PC-9 (cell line): ENCODE measurements around the gene PSMG4. TPM values are rescaled to one million over a fixed set of nuclear protein-coding genes. Genes with fewer than 3 reads are reported as not detected.

Source experiments
- BruUV-seq: library from RNA; stranded (reverse); fragments of 400-500 nt; replicated peaks from 2 replicates; lab custom pipeline; 2021; lab: Mats Ljungman, UMichigan
- CTCF ChIA-PET: fragments of 300-600 bp; sonication (Branson Sonifier 250); formaldehyde crosslinking; loops from one replicate; lab custom pipeline; 2022; ENCODE audit warnings: antibody characterized with exemption; lab: Charles Lee
- POLR2A ChIA-PET: fragments of 300-600 bp; sonication (Branson Sonifier 250); formaldehyde crosslinking; loops from one replicate; lab custom pipeline; 2022; ENCODE audit warnings: antibody characterized with exemption; ENCODE audit not compliant: unreplicated experiment; lab: Charles Lee
- DNase-seq, 2 experiments: peaks; one replicate each; pipeline versions ENCODE4 v3.0.0 to v3.0.0-alpha.2; 2015 to 2022; ENCODE audit warnings: mixed read lengths in 1 of 2
- H2AFZ ChIP-seq: fragments of 200-600 bp; sonication (generic); 2 replicates; pipeline ENCODE4 v1.8.1; 2017; ENCODE audit warnings: antibody characterized with exemption
- H3F3A ChIP-seq: fragments of 200-600 bp; sonication (generic); 2 replicates; pipeline ENCODE4 v1.8.1; 2017; ENCODE audit warnings: antibody characterized with exemption, mild to moderate bottlenecking, low read depth; ENCODE audit not compliant: insufficient read depth
- H3K27ac ChIP-seq: fragments of 200-600 bp; sonication (generic); 2 replicates; pipeline ENCODE4 v1.6.1; 2016; ENCODE audit warnings: mixed run types
- H3K27me3 ChIP-seq: fragments of 200-600 bp; sonication (generic); 2 replicates; pipeline ENCODE4 v1.6.1; 2016; ENCODE audit warnings: low read depth, mixed run types; ENCODE audit not compliant: insufficient read depth
- H3K36me3 ChIP-seq: fragments of 200-600 bp; sonication (generic); 2 replicates; pipeline ENCODE4 v1.6.1; 2016; ENCODE audit warnings: low read depth, mixed run types
- H3K4me1 ChIP-seq: fragments of 200-600 bp; sonication (generic); replicated peaks from 2 replicates; pipeline ENCODE4 v1.6.1; 2016; ENCODE audit warnings: mixed run types; ENCODE audit not compliant: insufficient read depth
- H3K4me2 ChIP-seq: fragments of 200-600 bp; sonication (generic); 2 replicates; pipeline ENCODE4 v1.6.1; 2017; ENCODE audit warnings: mixed run types
- H3K4me3 ChIP-seq: fragments of 200-600 bp; sonication (generic); 2 replicates; pipeline ENCODE4 v1.6.1; 2016; ENCODE audit warnings: mixed run types
- H3K79me2 ChIP-seq: fragments of 200-600 bp; sonication (generic); 2 replicates; pipeline ENCODE4 v1.6.1; 2017; ENCODE audit warnings: low read depth, mixed run types
- H3K9me2 ChIP-seq: fragments of 200-600 bp; sonication (generic); 2 replicates; pipeline ENCODE4 v1.8.1; 2017; ENCODE audit warnings: mild to moderate bottlenecking; ENCODE audit not compliant: insufficient read depth
- H3K9me3 ChIP-seq: fragments of 200-600 bp; sonication (generic); 2 replicates; pipeline ENCODE4 v1.8.1; 2016; ENCODE audit warnings: low read depth; ENCODE audit not compliant: insufficient read depth
- H4K20me1 ChIP-seq: fragments of 200-600 bp; sonication (generic); 2 replicates; pipeline ENCODE4 v1.8.1; 2017; ENCODE audit not compliant: insufficient read depth
- EZH2 ChIP-seq: fragments of 200-600 bp; sonication (generic); IDR thresholded peaks from 2 replicates; pipeline ENCODE4 v1.8.0; 2017; ENCODE audit warnings: antibody characterized with exemption, low read depth
- intact Hi-C: fragments of 100-400 bp; cut with micrococcal nuclease; formaldehyde crosslinking; loops from one replicate; pipeline ENCODE4 v1.10.0; 2022; ENCODE audit not compliant: unreplicated experiment
- total RNA-seq: library from RNA; stranded (reverse); gene quantifications from 2 replicates; pipeline ENCODE4 v1.2.3, GENCODE V29; 2021
- TF ChIP-seq, protein P1 (sequence below): fragments of 200-600 bp; sonication (generic); conservative IDR thresholded peaks from 2 replicates; pipeline ENCODE4 v1.6.1; 2017; ENCODE audit warnings: mixed run types, antibody characterized with exemption, mild to moderate bottlenecking, moderate library complexity

PSMG4 gene
- total RNA-seq, 1 experiment from 2014 or later: 33.8 TPM

DNA sequence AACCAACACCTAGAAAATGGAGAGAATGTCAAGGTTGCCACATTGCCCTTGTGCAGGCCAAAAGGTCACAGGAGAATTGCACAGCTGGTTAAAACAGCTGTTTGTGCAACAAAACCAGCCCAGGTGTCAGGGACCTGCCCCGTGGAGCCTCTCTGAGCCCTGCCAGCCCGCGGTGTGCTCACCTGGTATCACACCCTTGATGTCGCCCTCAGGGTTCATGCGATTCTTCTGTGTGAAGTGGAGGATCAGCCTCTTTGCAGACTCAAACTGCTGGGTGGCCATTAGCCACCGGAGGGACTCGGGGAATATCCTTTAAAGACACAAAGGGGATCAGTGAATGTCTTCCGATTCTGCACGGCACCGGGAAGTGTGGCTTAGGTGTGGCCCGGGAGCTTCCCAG lies 39.2 kb downstream of the PSMG4 start:
- no peak overlapping the region for H3K27ac ChIP-seq
- H2AFZ ChIP-seq: no peak overlapping the region
- TF ChIP-seq, protein P1, sequence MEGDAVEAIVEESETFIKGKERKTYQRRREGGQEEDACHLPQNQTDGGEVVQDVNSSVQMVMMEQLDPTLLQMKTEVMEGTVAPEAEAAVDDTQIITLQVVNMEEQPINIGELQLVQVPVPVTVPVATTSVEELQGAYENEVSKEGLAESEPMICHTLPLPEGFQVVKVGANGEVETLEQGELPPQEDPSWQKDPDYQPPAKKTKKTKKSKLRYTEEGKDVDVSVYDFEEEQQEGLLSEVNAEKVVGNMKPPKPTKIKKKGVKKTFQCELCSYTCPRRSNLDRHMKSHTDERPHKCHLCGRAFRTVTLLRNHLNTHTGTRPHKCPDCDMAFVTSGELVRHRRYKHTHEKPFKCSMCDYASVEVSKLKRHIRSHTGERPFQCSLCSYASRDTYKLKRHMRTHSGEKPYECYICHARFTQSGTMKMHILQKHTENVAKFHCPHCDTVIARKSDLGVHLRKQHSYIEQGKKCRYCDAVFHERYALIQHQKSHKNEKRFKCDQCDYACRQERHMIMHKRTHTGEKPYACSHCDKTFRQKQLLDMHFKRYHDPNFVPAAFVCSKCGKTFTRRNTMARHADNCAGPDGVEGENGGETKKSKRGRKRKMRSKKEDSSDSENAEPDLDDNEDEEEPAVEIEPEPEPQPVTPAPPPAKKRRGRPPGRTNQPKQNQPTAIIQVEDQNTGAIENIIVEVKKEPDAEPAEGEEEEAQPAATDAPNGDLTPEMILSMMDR: no peak
- TF ChIP-seq EZH2: no peak
- H3K36me3 ChIP-seq: no peaks in the 10 kb centered on the region
- no peaks in the 10 kb centered on the region for H3K9me2 ChIP-seq
- no peaks in the 10 kb centered on the region for H3K27me3 ChIP-seq
- no peaks in the 10 kb centered on the region for H3K9me3 ChIP-seq
- ChIA-PET CTCF (interaction anchor here (0.6 kb wide), 1 partner anchor 220 kb away, joined by 6 read pairs; no protein-coding TSS in a partner anchor), POLR2A (interaction anchor here (0.6 kb wide), 1 partner anchor 548 kb away, joined by 4 read pairs; no protein-coding TSS in a partner anchor)
- intact Hi-C loops: no loop called here
- no TSS peak for BruUV-seq
- H3K4me2 ChIP-seq: no peak overlapping the region
- no peak overlapping the region for H3K4me3 ChIP-seq
- no peaks in the 10 kb centered on the region for H3K79me2 ChIP-seq
- H3F3A ChIP-seq: no peaks in the 10 kb centered on the region
- no peak for DNase-seq
- H3K4me1 ChIP-seq: no peaks in the 10 kb centered on the region
- H4K20me1 ChIP-seq: no peaks in the 10 kb centered on the region

DNA sequence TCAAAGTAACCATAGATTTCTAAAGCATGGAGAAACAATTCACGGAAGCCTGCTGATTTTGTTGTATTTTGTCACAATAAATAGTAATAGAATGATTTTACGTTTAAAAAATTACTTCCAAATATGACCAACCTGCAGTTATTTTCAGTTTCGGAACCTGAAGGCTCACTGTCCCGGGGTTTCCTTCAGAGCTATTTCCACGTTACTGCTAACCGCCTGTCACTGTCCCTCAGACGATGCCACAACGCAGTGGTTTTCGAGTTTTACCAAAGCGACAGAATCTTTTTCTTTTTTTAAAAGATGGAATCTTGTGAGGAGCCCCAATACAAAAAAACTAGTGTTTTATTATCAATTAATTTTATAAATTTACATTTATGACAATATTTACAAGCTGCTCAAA lies 40.5 kb downstream of the PSMG4 start:
- H3F3A ChIP-seq: no peaks in the 10 kb centered on the region
- no peaks in the 10 kb centered on the region for H3K79me2 ChIP-seq
- H3K27ac ChIP-seq: no peak overlapping the region
- no peaks in the 10 kb centered on the region for H4K20me1 ChIP-seq
- intact Hi-C loops: no loop called here
- no peak overlapping the region for H3K4me2 ChIP-seq
- H3K4me1 ChIP-seq: no peaks in the 10 kb centered on the region
- H3K36me3 ChIP-seq: no peaks in the 10 kb centered on the region
- TF ChIP-seq, protein P1: no peak
- TF ChIP-seq EZH2: no peak
- H3K4me3 ChIP-seq: no peak overlapping the region
- no TSS peak for BruUV-seq
- ChIA-PET POLR2A (no interaction called here), CTCF (interaction anchor here (0.6 kb wide), 1 partner anchor 103 kb away, joined by 6 read pairs; no protein-coding TSS in a partner anchor)
- no peak overlapping the region for H2AFZ ChIP-seq
- no peak for DNase-seq
- no peaks in the 10 kb centered on the region for H3K9me2 ChIP-seq
- no peaks in the 10 kb centered on the region for H3K27me3 ChIP-seq
- H3K9me3 ChIP-seq: no peaks in the 10 kb centered on the region

GRCh38 chr6:3301506-3301905 lies 42.8 kb downstream of the PSMG4 start:
- ChIA-PET POLR2A (no interaction called here), CTCF (no interaction called here)
- no peaks in the 10 kb centered on the region for H3K36me3 ChIP-seq
- H3F3A ChIP-seq: no peaks in the 10 kb centered on the region
- H3K9me2 ChIP-seq: no peaks in the 10 kb centered on the region
- no peak for DNase-seq
- no peaks in the 10 kb centered on the region for H3K27me3 ChIP-seq
- no peak overlapping the region for H3K4me2 ChIP-seq
- no peak overlapping the region for H3K27ac ChIP-seq
- no TSS peak for BruUV-seq
- no peaks in the 10 kb centered on the region for H3K4me1 ChIP-seq
- no peak for TF ChIP-seq EZH2
- TF ChIP-seq, protein P1: no peak
- H3K79me2 ChIP-seq: no peaks in the 10 kb centered on the region
- intact Hi-C loops: no loop called here
- H4K20me1 ChIP-seq: no peaks in the 10 kb centered on the region
- no peak overlapping the region for H3K4me3 ChIP-seq
- H2AFZ ChIP-seq: no peak overlapping the region
- no peaks in the 10 kb centered on the region for H3K9me3 ChIP-seq
